ENCODE results near the gene MYH6.
"Not testable (repeated sequence)": the region's sequence is repeated elsewhere in the genome, so short reads cannot be mapped to it uniquely, and the experiment has no call there.

The MYH6 gene

DNA sequence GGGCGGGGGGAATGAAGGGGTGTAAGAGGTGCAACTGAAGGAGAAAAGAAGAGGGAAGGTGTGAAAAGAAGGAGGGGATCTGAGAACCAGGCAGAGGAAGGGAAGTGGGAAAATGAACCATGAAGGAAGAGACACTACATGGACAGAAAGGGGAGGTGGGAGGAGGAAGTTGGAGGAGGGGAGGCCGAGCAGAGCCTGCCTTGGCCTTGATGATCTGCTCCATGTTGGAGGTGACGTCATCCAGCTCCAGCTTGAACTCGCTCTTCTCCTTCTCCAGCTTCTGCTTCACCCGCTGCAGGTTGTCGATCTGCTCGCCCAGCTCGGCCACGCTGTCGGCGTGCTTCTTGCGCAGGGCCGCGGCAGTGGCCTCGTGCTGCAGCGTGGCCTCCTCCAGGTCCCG, 11.6 kb upstream of the MYH6 start:
- H3K27me3 ChIP-seq (ENCODE audit: control insufficient read depth in 1 of 2, insufficient read depth in 2 of 2, low read length in 2 of 2); H3K9me3 ChIP-seq (ENCODE audit: low read length); H3K27ac ChIP-seq (ENCODE audit: low read depth, low read length); H3K4me3 ChIP-seq (ENCODE audit: low read depth in 1 of 2, low read length in 2 of 2); H3K36me3 ChIP-seq (ENCODE audit: insufficient read depth, low read length); H3K4me1 ChIP-seq (ENCODE audit: insufficient read depth, low read length); H3K9ac ChIP-seq (ENCODE audit: low read length): not testable (repeated sequence)

DNA sequence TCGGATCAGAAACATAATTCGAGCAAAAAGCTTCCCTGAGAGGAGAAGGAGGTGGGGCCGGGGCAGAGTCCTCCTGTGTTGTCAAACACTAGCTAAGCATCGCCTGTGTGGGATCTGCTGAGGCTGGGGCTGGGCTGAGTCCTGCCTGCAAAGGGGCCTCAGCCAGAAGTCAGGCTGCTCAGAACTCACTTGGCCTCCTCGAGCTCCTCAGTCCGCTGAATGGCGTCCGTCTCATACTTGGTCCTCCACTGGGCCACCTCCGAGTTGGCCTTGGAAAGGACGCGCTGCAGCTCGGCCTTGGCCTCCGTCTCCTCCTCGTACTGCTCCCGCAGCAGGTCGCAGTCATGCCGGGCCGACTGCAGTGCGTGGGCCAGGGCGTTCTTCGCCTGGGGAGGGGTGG, 9.9 kb upstream of the MYH6 start:
- Histone ChIP-seq H3K9ac (ENCODE audit: low read length) (no peak overlapping the region), H3K36me3 (ENCODE audit: insufficient read depth, low read length) (no peaks in the 10 kb centered on the region), H3K4me3 (ENCODE audit: low read depth in 1 of 2, low read length in 2 of 2) (no peak overlapping the region), H3K9me3 (ENCODE audit: low read length) (no peaks in the 10 kb centered on the region), H3K27me3 (ENCODE audit: control insufficient read depth in 1 of 2, insufficient read depth in 2 of 2, low read length in 2 of 2) (no peaks in the 10 kb centered on the region), H3K27ac (ENCODE audit: low read depth, low read length) (no peak overlapping the region), H3K4me1 (ENCODE audit: insufficient read depth, low read length) (no peaks in the 10 kb centered on the region)

GRCh38 chr14:23417269-23417668, 9.2 kb upstream of the MYH6 start:
- H3K9me3 ChIP-seq (ENCODE audit: low read length); H3K27me3 ChIP-seq (ENCODE audit: control insufficient read depth in 1 of 2, insufficient read depth in 2 of 2, low read length in 2 of 2); H3K4me3 ChIP-seq (ENCODE audit: low read depth in 1 of 2, low read length in 2 of 2); H3K27ac ChIP-seq (ENCODE audit: low read depth, low read length); H3K9ac ChIP-seq (ENCODE audit: low read length); H3K4me1 ChIP-seq (ENCODE audit: insufficient read depth, low read length); H3K36me3 ChIP-seq (ENCODE audit: insufficient read depth, low read length): not testable (repeated sequence)

GRCh38 chr14:23416801-23417200, 8.7 kb upstream of the MYH6 start:
- no peak overlapping the region for H3K27ac ChIP-seq (ENCODE audit: low read depth, low read length)
- no peak overlapping the region for H3K4me3 ChIP-seq (ENCODE audit: low read depth in 1 of 2, low read length in 2 of 2)
- no peak overlapping the region for H3K9ac ChIP-seq (ENCODE audit: low read length)
- H3K9me3 ChIP-seq (ENCODE audit: low read length) = no peaks in the 10 kb centered on the region
- no peaks in the 10 kb centered on the region for H3K27me3 ChIP-seq (ENCODE audit: control insufficient read depth in 1 of 2, insufficient read depth in 2 of 2, low read length in 2 of 2)
- no peaks in the 10 kb centered on the region for H3K36me3 ChIP-seq (ENCODE audit: insufficient read depth, low read length)
- H3K4me1 ChIP-seq (ENCODE audit: insufficient read depth, low read length) = no peaks in the 10 kb centered on the region

GRCh38 chr14:23415821-23416778, 8.0 kb upstream of the MYH6 start:
- H3K9me3 ChIP-seq (ENCODE audit: low read length) = no peaks in the 10 kb centered on the region
- H3K27ac ChIP-seq (ENCODE audit: low read depth, low read length) = no peak overlapping the region
- H3K9ac ChIP-seq (ENCODE audit: low read length) = no peak overlapping the region
- H3K36me3 ChIP-seq (ENCODE audit: insufficient read depth, low read length) = no peaks in the 10 kb centered on the region
- H3K4me3 ChIP-seq (ENCODE audit: low read depth in 1 of 2, low read length in 2 of 2) = no peak overlapping the region
- no peaks in the 10 kb centered on the region for H3K4me1 ChIP-seq (ENCODE audit: insufficient read depth, low read length)
- H3K27me3 ChIP-seq (ENCODE audit: control insufficient read depth in 1 of 2, insufficient read depth in 2 of 2, low read length in 2 of 2) = no peaks in the 10 kb centered on the region

DNA sequence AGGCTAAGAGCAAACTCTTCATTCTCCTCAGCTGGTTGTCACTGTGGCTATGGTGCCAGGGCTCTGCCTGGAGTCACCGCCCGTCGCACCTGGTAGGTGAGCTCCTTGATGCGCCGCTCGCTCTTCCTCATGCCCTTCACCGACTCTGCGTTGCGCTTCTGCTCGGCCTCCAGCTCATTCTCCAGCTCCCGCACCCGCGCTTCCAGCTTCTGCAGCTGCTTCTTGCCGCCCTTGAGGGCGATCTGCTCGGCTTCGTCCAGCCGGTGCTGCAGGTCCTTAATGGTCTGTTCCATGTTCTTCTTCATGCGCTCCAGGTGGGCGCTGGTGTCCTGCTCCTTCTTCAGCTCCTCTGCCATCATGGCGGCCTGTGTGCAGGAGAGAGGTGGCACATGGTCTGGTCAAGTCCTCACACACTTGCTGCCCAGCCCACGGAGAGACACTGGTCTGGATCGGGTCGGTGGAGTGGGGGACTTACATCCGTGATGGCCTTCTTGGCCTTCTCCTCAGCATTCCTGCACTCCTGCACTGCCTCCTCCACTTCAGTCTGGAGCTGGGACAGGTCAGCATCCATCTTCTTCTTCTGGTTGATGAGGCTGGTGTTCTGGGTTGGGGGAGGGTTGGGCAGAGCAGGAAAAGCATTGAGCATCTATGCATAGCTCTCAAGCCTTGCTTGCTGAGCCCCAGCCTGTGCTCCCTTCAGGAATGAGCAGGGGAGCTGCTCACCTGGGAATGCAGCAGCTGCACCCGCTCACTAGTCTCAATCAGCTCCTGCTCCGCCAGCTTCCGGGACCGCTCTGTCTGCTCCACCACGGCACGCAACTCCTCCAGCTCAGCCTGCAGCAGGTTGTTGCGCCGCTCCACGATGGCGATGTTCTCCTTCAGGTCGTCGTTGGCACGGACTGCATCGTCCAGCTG, 7.1 kb upstream of the MYH6 start:
- H3K9ac ChIP-seq (ENCODE audit: low read length) = no peak overlapping the region
- H3K4me3 ChIP-seq (ENCODE audit: low read depth in 1 of 2, low read length in 2 of 2) = no peak overlapping the region
- no peaks in the 10 kb centered on the region for H3K36me3 ChIP-seq (ENCODE audit: insufficient read depth, low read length)
- H3K27me3 ChIP-seq (ENCODE audit: control insufficient read depth in 1 of 2, insufficient read depth in 2 of 2, low read length in 2 of 2) = no peaks in the 10 kb centered on the region
- no peak overlapping the region for H3K27ac ChIP-seq (ENCODE audit: low read depth, low read length)
- H3K9me3 ChIP-seq (ENCODE audit: low read length) = no peaks in the 10 kb centered on the region
- no peaks in the 10 kb centered on the region for H3K4me1 ChIP-seq (ENCODE audit: insufficient read depth, low read length)

- Histone ChIP-seq H3K27ac (ENCODE audit: low read depth, low read length) (no peak overlapping the region), H3K4me3 (ENCODE audit: low read depth in 1 of 2, low read length in 2 of 2) (no peak overlapping the region), H3K4me1 (ENCODE audit: insufficient read depth, low read length) (no peaks in the 10 kb centered on the region), H3K27me3 (ENCODE audit: control insufficient read depth in 1 of 2, insufficient read depth in 2 of 2, low read length in 2 of 2) (no peaks in the 10 kb centered on the region), H3K9me3 (ENCODE audit: low read length) (no peaks in the 10 kb centered on the region), H3K9ac (ENCODE audit: low read length) (no peak overlapping the region), H3K36me3 (ENCODE audit: insufficient read depth, low read length) (no peaks in the 10 kb centered on the region)
Measured at GRCh38 chr14:23414254-23414653, 6.2 kb upstream of the MYH6 start.

- H3K9ac ChIP-seq (ENCODE audit: low read length) = no peak overlapping the region
- H3K27ac ChIP-seq (ENCODE audit: low read depth, low read length) = no peak overlapping the region
- H3K4me1 ChIP-seq (ENCODE audit: insufficient read depth, low read length) = no peaks in the 10 kb centered on the region
- no peaks in the 10 kb centered on the region for H3K9me3 ChIP-seq (ENCODE audit: low read length)
- H3K36me3 ChIP-seq (ENCODE audit: insufficient read depth, low read length) = no peaks in the 10 kb centered on the region
- no peaks in the 10 kb centered on the region for H3K27me3 ChIP-seq (ENCODE audit: control insufficient read depth in 1 of 2, insufficient read depth in 2 of 2, low read length in 2 of 2)
- H3K4me3 ChIP-seq (ENCODE audit: low read depth in 1 of 2, low read length in 2 of 2) = no peak overlapping the region
Measured at GRCh38 chr14:23413681-23414080, 5.6 kb upstream of the MYH6 start.

- Histone ChIP-seq H3K9ac (ENCODE audit: low read length) (no peak overlapping the region), H3K27me3 (ENCODE audit: control insufficient read depth in 1 of 2, insufficient read depth in 2 of 2, low read length in 2 of 2) (no peaks in the 10 kb centered on the region), H3K36me3 (ENCODE audit: insufficient read depth, low read length) (no peaks in the 10 kb centered on the region), H3K9me3 (ENCODE audit: low read length) (no peaks in the 10 kb centered on the region), H3K27ac (ENCODE audit: low read depth, low read length) (no peak overlapping the region), H3K4me3 (ENCODE audit: low read depth in 1 of 2, low read length in 2 of 2) (no peak overlapping the region), H3K4me1 (ENCODE audit: insufficient read depth, low read length) (no peaks in the 10 kb centered on the region)
Measured at GRCh38 chr14:23411563-23412525, 3.8 kb upstream of the MYH6 start.

GRCh38 chr14:23409966-23410635, 2.0 kb upstream of the MYH6 start:
- H3K27me3 ChIP-seq (ENCODE audit: control insufficient read depth in 1 of 2, insufficient read depth in 2 of 2, low read length in 2 of 2) = no peaks in the 10 kb centered on the region
- H3K4me3 ChIP-seq (ENCODE audit: low read depth in 1 of 2, low read length in 2 of 2) = no peak overlapping the region
- H3K9ac ChIP-seq (ENCODE audit: low read length) = no peak overlapping the region
- no peaks in the 10 kb centered on the region for H3K36me3 ChIP-seq (ENCODE audit: insufficient read depth, low read length)
- H3K27ac ChIP-seq (ENCODE audit: low read depth, low read length) = no peak overlapping the region
- no peaks in the 10 kb centered on the region for H3K9me3 ChIP-seq (ENCODE audit: low read length)
- no peaks in the 10 kb centered on the region for H3K4me1 ChIP-seq (ENCODE audit: insufficient read depth, low read length)
